Hindlimb muscle (tissue), 1 donor: ENCODE data around the gene PHF21B. TPM values are rescaled to one million over a fixed set of nuclear protein-coding genes. Genes with fewer than 3 reads are reported as not detected.

ENCODE experiments used
- DNase-seq: peaks from one replicate; pipeline ENCODE4 v3.0.0-alpha.2; 2013
- polyA plus RNA-seq: library from polyadenylated mRNA; unstranded; fragments of 120-200 nt; gene quantifications from one replicate; pipeline ENCODE4 v1.2.1, GENCODE V29; 2013; ENCODE audit not compliant: insufficient read length

Gene PHF21B
- polyA plus RNA-seq, 1 donor: 0.28 TPM

GRCh38 chr22:44956840-44957767 is 52.7 kb downstream of the PHF21B start:
- DNase-seq: no peak

GRCh38 chr22:44955102-44955501 is 54.7 kb downstream of the PHF21B start:
- no peak for DNase-seq

- DNase-seq: no peak
Observed at GRCh38 chr22:44954149-44954548, 55.7 kb downstream of the PHF21B start.

GRCh38 chr22:44952863-44953746 is 56.7 kb downstream of the PHF21B start:
- no peak for DNase-seq

GRCh38 chr22:44951510-44951816 is 58.3 kb downstream of the PHF21B start:
- no peak for DNase-seq

GRCh38 chr22:44950806-44951509 is 58.8 kb downstream of the PHF21B start:
- no peak for DNase-seq

GRCh38 chr22:44947846-44948245 is 62.0 kb downstream of the PHF21B start:
- DNase-seq: no peak

- DNase-seq: no peak
Observed at GRCh38 chr22:44947049-44947448, 62.8 kb downstream of the PHF21B start.

GRCh38 chr22:44944883-44945601 is 64.8 kb downstream of the PHF21B start:
- no peak for DNase-seq

GRCh38 chr22:44943701-44944324 is 66.0 kb downstream of the PHF21B start:
- DNase-seq: no peak

GRCh38 chr22:44942979-44943700 is 66.7 kb downstream of the PHF21B start:
- no peak for DNase-seq

- DNase-seq: no peak
Observed at GRCh38 chr22:44942056-44942455, 67.7 kb downstream of the PHF21B start.

GRCh38 chr22:44941207-44941606 is 68.6 kb downstream of the PHF21B start:
- no peak for DNase-seq

GRCh38 chr22:44940130-44940529 is 69.7 kb downstream of the PHF21B start:
- no peak for DNase-seq

GRCh38 chr22:44939451-44939850 is 70.4 kb downstream of the PHF21B start:
- no peak for DNase-seq

GRCh38 chr22:44938886-44939285 is 70.9 kb downstream of the PHF21B start:
- no peak for DNase-seq

- no peak for DNase-seq
Observed at GRCh38 chr22:44937216-44937615, 72.6 kb downstream of the PHF21B start.

- no peak for DNase-seq
Observed at GRCh38 chr22:44936201-44936600, 73.6 kb downstream of the PHF21B start.

- no peak for DNase-seq
Observed at GRCh38 chr22:44935724-44936123, 74.1 kb downstream of the PHF21B start.

- DNase-seq: no peak
Observed at GRCh38 chr22:44934454-44934735, 75.4 kb downstream of the PHF21B start.
